HL-60 (cell line): Measurements from ENCODE around the gene ISG20.

Source experiments
- DNase-seq, 2 experiments: peaks; one replicate each; pipeline ENCODE4 v3.0.0-alpha.2; 2010 to 2020; ENCODE audit warnings: low read depth in 1 of 2, low spot score in 1 of 2
- H3K27ac ChIP-seq: fragments of 250-450 bp; sonication (Bioruptor Pico); replicated peaks from 2 replicates; pipeline ENCODE4 v1.5.1; 2020; ENCODE audit warnings: mild to moderate bottlenecking, moderate library complexity
- H3K27me3 ChIP-seq: fragments of 250-450 bp; sonication (Bioruptor Pico); 2 replicates; pipeline ENCODE4 v1.5.1; 2021; ENCODE audit warnings: mild to moderate bottlenecking, moderate library complexity; ENCODE audit not compliant: insufficient read depth, poor library complexity, severe bottlenecking
- H3K4me3 ChIP-seq: replicated peaks from 2 replicates; pipeline ENCODE4 v1.5.1; 2011; ENCODE audit warnings: mild to moderate bottlenecking, control low read depth, low read length; ENCODE audit not compliant: insufficient read depth
- CTCF ChIP-seq: IDR thresholded peaks from one replicate; pipeline ENCODE4 v1.5.1; 2011; ENCODE audit warnings: low read length, control low read depth, inconsistent platforms; ENCODE audit not compliant: insufficient read depth
- GABPA ChIP-seq: IDR thresholded peaks from 2 replicates; pipeline ENCODE4 v1.6.1; 2012; ENCODE audit warnings: low read depth
- POLR2AphosphoS5 ChIP-seq: IDR thresholded peaks from 2 replicates; pipeline ENCODE4 v1.6.1; 2012; ENCODE audit warnings: low read depth
- REST ChIP-seq: IDR thresholded peaks from 2 replicates; pipeline ENCODE4 v1.6.1; 2012; ENCODE audit warnings: low read depth; ENCODE audit not compliant: insufficient replicate concordance
- SPI1 ChIP-seq: IDR thresholded peaks from 2 replicates; pipeline ENCODE4 v1.6.1; 2012; ENCODE audit warnings: low read depth, mild to moderate bottlenecking, borderline replicate concordance

ISG20 gene

GRCh38 chr15:88619796-88620195 is 19.0 kb upstream of the ISG20 start:
- no peak for DNase-seq
- Histone ChIP-seq H3K27me3 (no peaks in the 10 kb centered on the region), H3K4me3 (no peak overlapping the region), H3K27ac (no peak overlapping the region)
- TF ChIP-seq REST, result no peak
- TF ChIP-seq GABPA, result no peak
- no peak for TF ChIP-seq CTCF
- no peak for TF ChIP-seq POLR2AphosphoS5
- no peak for TF ChIP-seq SPI1

- DNase-seq, result peak; percentile 90 to 95
- TF ChIP-seq REST (peak; percentile 27), GABPA (no peak), POLR2AphosphoS5 (peak; percentile 32; the same call in 1 of the 2 replicates), CTCF (no peak), SPI1 (no peak)
- Histone ChIP-seq H3K4me3 (peak within 1 kb of the TSS; percentile 95), H3K27ac (peak within 1 kb of the TSS; percentile 83), H3K27me3 (no peaks in the 10 kb centered on the region)
These were observed 17.6 kb upstream of the ISG20 start, which contains the start of gene AEN for GRCh38 chr15:88620995-88621772. Gene AEN, plus strand, starts transcription at chr15:88621340. Its CDS starts 4,870 bp downstream, at chr15:88626210.

- Histone ChIP-seq H3K27ac (peak overlapping the region; percentile 83), H3K27me3 (no peaks in the 10 kb centered on the region), H3K4me3 (peak overlapping the region; percentile 95)
- TF ChIP-seq CTCF (no peak), POLR2AphosphoS5 (no peak), REST (no peak), GABPA (no peak), SPI1 (no peak)
- peak; percentile 36 to 49 for DNase-seq
These were observed 16.8 kb upstream of the ISG20 start for GRCh38 chr15:88621789-88622604.
